SK-N-DZ (cell line): ENCODE results near the gene NCOA1.

Experiments used
- DNase-seq: peaks from one replicate; pipeline ENCODE4 v3.0.0-alpha.2; 2015; ENCODE audit warnings: low spot score

NCOA1 gene

GRCh38 chr2:24739354-24740025 lies 248.4 kb downstream of the NCOA1 start:
- DNase-seq = no peak

GRCh38 chr2:24740142-24740541 lies 249.1 kb downstream of the NCOA1 start:
- DNase-seq = no peak

- DNase-seq = no peak
Observed at GRCh38 chr2:24742730-24743129, 251.7 kb downstream of the NCOA1 start.

GRCh38 chr2:24743924-24744323 lies 252.9 kb downstream of the NCOA1 start:
- no peak for DNase-seq

GRCh38 chr2:24744356-24744755 lies 253.3 kb downstream of the NCOA1 start:
- DNase-seq = no peak

GRCh38 chr2:24745825-24746224 lies 254.8 kb downstream of the NCOA1 start:
- DNase-seq = no peak

- no peak for DNase-seq
Observed at GRCh38 chr2:24747299-24747698, 256.2 kb downstream of the NCOA1 start.

- peak; percentile 13 for DNase-seq
Observed at GRCh38 chr2:24749069-24749691, 258.1 kb downstream of the NCOA1 start.

- DNase-seq = no peak
Observed at GRCh38 chr2:24754985-24755705, 264.1 kb downstream of the NCOA1 start.

GRCh38 chr2:24756789-24757188 lies 265.7 kb downstream of the NCOA1 start:
- no peak for DNase-seq

GRCh38 chr2:24761866-24762265 lies 270.8 kb downstream of the NCOA1 start:
- no peak for DNase-seq

GRCh38 chr2:24762518-24762917 lies 271.5 kb downstream of the NCOA1 start:
- no peak for DNase-seq

- DNase-seq = no peak
Observed at GRCh38 chr2:24763843-24764242, 272.8 kb downstream of the NCOA1 start.

- DNase-seq = peak; percentile 15
Observed at GRCh38 chr2:24766609-24767008, 275.6 kb downstream of the NCOA1 start.

GRCh38 chr2:24768013-24768412 lies 277.0 kb downstream of the NCOA1 start:
- DNase-seq = no peak

- DNase-seq = no peak
Observed at GRCh38 chr2:24768601-24769000, 277.5 kb downstream of the NCOA1 start.

- no peak for DNase-seq
Observed at GRCh38 chr2:24771061-24771460, 280.0 kb downstream of the NCOA1 start.

GRCh38 chr2:24771764-24772586 lies 280.9 kb downstream of the NCOA1 start:
- no peak for DNase-seq

GRCh38 chr2:24774373-24774772 lies 283.3 kb downstream of the NCOA1 start:
- DNase-seq = no peak

GRCh38 chr2:24779116-24779515 lies 288.1 kb downstream of the NCOA1 start:
- no peak for DNase-seq

- DNase-seq = no peak
Observed at GRCh38 chr2:24783641-24784040, 292.6 kb downstream of the NCOA1 start.
